Mesendoderm (in vitro differentiated cells): ENCODE measurements around the gene BACE1.
A peak's percentile ranks its signal among the peaks of the same experiment; 100 is the strongest.
"Not testable (repeated sequence)": the region's sequence is repeated elsewhere in the genome, so short reads cannot be mapped to it uniquely, and the experiment has no call there.

Experiments used
- DNase-seq: peaks from one replicate; pipeline ENCODE4 v3.0.0; 2013
- H2AK5ac ChIP-seq: 2 replicates; pipeline ENCODE4 v1.6.1; 2013; ENCODE audit warnings: low read length, inconsistent platforms
- H2BK120ac ChIP-seq: 2 replicates; pipeline ENCODE4 v1.6.1; 2013; ENCODE audit warnings: low read depth, mild to moderate bottlenecking, low read length, moderate library complexity, mixed read lengths
- H2BK15ac ChIP-seq: replicated peaks from 2 replicates; pipeline ENCODE4 v1.6.1; 2013; ENCODE audit warnings: low read depth, mild to moderate bottlenecking, moderate library complexity
- H2BK5ac ChIP-seq: 2 replicates; pipeline ENCODE4 v1.6.1; 2013; ENCODE audit warnings: low read length, inconsistent platforms
- H3K18ac ChIP-seq: 2 replicates; pipeline ENCODE4 v1.6.1; 2013; ENCODE audit warnings: mild to moderate bottlenecking, low read length, mixed read lengths
- H3K23ac ChIP-seq: one replicate; pipeline ENCODE4 v1.6.1; 2013; ENCODE audit warnings: low read length
- H3K27ac ChIP-seq: 2 replicates; pipeline ENCODE4 v1.5.1; 2013; ENCODE audit warnings: low read depth, mild to moderate bottlenecking, inconsistent platforms, low read length, moderate library complexity
- H3K27me3 ChIP-seq: 2 replicates; pipeline ENCODE4 v1.6.1; 2013; ENCODE audit warnings: low read length, control low read depth, mild to moderate bottlenecking, inconsistent platforms; ENCODE audit not compliant: insufficient read depth, poor library complexity
- H3K36me3 ChIP-seq: 2 replicates; pipeline ENCODE4 v1.6.1; 2013; ENCODE audit warnings: low read length, inconsistent platforms; ENCODE audit not compliant: control insufficient read depth, insufficient read depth
- H3K4ac ChIP-seq: one replicate; pipeline ENCODE4 v1.6.1; 2013; ENCODE audit warnings: low read depth, mild to moderate bottlenecking, low read length, moderate library complexity
- H3K4me1 ChIP-seq: 2 replicates; pipeline ENCODE4 v1.6.1; 2013; ENCODE audit warnings: low read depth, low read length, inconsistent platforms; ENCODE audit not compliant: control insufficient read depth
- H3K4me2 ChIP-seq: 2 replicates; pipeline ENCODE4 v1.6.1; 2013; ENCODE audit warnings: low read length
- H3K4me3 ChIP-seq: 2 replicates; pipeline ENCODE4 v1.5.1; 2013; ENCODE audit warnings: mild to moderate bottlenecking, low read length
- H3K56ac ChIP-seq: one replicate; pipeline ENCODE4 v1.6.1; 2013; ENCODE audit warnings: low read length
- H3K79me1 ChIP-seq: 2 replicates; pipeline ENCODE4 v1.6.1; 2013; ENCODE audit warnings: low read length, inconsistent platforms
- H3K79me2 ChIP-seq: 2 replicates; pipeline ENCODE4 v1.6.1; 2013; ENCODE audit warnings: mild to moderate bottlenecking, low read length; ENCODE audit not compliant: control insufficient read depth, insufficient read depth
- H3K9ac ChIP-seq: 2 replicates; pipeline ENCODE4 v1.6.1; 2013; ENCODE audit warnings: low read length, inconsistent platforms
- H4K5ac ChIP-seq: one replicate; pipeline ENCODE4 v1.6.1; 2013; ENCODE audit warnings: low read length
- H4K8ac ChIP-seq: one replicate; pipeline ENCODE4 v1.6.1; 2013; ENCODE audit warnings: low read depth, mild to moderate bottlenecking, control low read depth, low read length, moderate library complexity
- WGBS: extraction: QIAGEN DNeasy Blood & Tissue Kit; methylation state at CpG from one replicate; pipeline ENCODE4 v1.1.7; 2013; ENCODE audit warnings: low lambda C conversion rate, missing lambda C conversion rate; ENCODE audit not compliant: insufficient coverage; ENCODE audit errors: extremely low coverage; 5-methylcytosine and 5-hydroxymethylcytosine counted together

Gene BACE1

GRCh38 chr11:117272175-117272574, 43.9 kb downstream of the BACE1 start:
- H3K4me2 ChIP-seq, H2AK5ac ChIP-seq, H4K8ac ChIP-seq, H3K23ac ChIP-seq, H3K79me1 ChIP-seq, H3K79me2 ChIP-seq, H4K5ac ChIP-seq, H3K27me3 ChIP-seq, H3K9ac ChIP-seq, DNase-seq, H3K36me3 ChIP-seq, H2BK15ac ChIP-seq, H2BK5ac ChIP-seq, H2BK120ac ChIP-seq, H3K18ac ChIP-seq, H3K27ac ChIP-seq, H3K4me3 ChIP-seq: not testable (repeated sequence)
- Histone ChIP-seq H3K4me1 (peaks cover 11% of the 10 kb centered on the region), H3K4ac (peak overlapping the region; percentile 43), H3K56ac (peak overlapping the region; percentile 2)
- no CpG with 5 or more reads among the region's 5 CpGs for WGBS

GRCh38 chr11:117271208-117271607, 44.8 kb downstream of the BACE1 start:
- peak; percentile 42 for DNase-seq
- Histone ChIP-seq H3K56ac (peak overlapping the region; percentile 80), H2BK5ac (peak overlapping the region; percentile 30), H3K18ac (peak overlapping the region; percentile 88), H3K4me3 (no peak overlapping the region), H2AK5ac (no peak overlapping the region), H3K23ac (no peak overlapping the region), H4K8ac (no peak overlapping the region), H3K27me3 (no peaks in the 10 kb centered on the region), H4K5ac (no peak overlapping the region), H3K79me1 (no peaks in the 10 kb centered on the region), H3K4me1 (peaks cover 12% of the 10 kb centered on the region), H3K9ac (no peak overlapping the region), H2BK120ac (no peak overlapping the region), H3K79me2 (no peaks in the 10 kb centered on the region), H3K27ac (no peak overlapping the region), H3K4me2 (no peak overlapping the region), H3K4ac (peak overlapping the region; percentile 41), H2BK15ac (no peak overlapping the region), H3K36me3 (no peaks in the 10 kb centered on the region)
- no CpG with 5 or more reads among the region's 4 CpGs for WGBS

GRCh38 chr11:117269856-117270255, 46.2 kb downstream of the BACE1 start:
- Histone ChIP-seq H3K27ac (peak overlapping the region; percentile 79), H3K18ac (peak overlapping the region; percentile 96), H3K56ac (no peak overlapping the region), H3K27me3 (no peaks in the 10 kb centered on the region), H3K23ac (no peak overlapping the region), H3K9ac (no peak overlapping the region), H3K79me1 (no peaks in the 10 kb centered on the region), H2BK5ac (no peak overlapping the region), H3K36me3 (no peaks in the 10 kb centered on the region), H3K4ac (peak overlapping the region; percentile 95), H4K5ac (no peak overlapping the region), H3K4me3 (no peak overlapping the region), H3K4me2 (no peak overlapping the region), H3K79me2 (no peaks in the 10 kb centered on the region), H2BK120ac (no peak overlapping the region), H3K4me1 (peaks cover 12% of the 10 kb centered on the region), H4K8ac (no peak overlapping the region), H2AK5ac (no peak overlapping the region), H2BK15ac (no peak overlapping the region)
- no CpG with 5 or more reads among the region's 2 CpGs for WGBS
- DNase-seq: peak; percentile 95

- Histone ChIP-seq H3K4me1 (peaks cover 10% of the 10 kb centered on the region), H3K56ac (no peak overlapping the region), H3K4me3 (no peak overlapping the region), H3K79me1 (no peaks in the 10 kb centered on the region), H3K36me3 (peaks cover 1% of the 10 kb centered on the region), H2BK120ac (no peak overlapping the region), H4K5ac (no peak overlapping the region), H3K23ac (no peak overlapping the region), H3K4me2 (no peak overlapping the region), H3K27me3 (no peaks in the 10 kb centered on the region), H3K9ac (no peak overlapping the region), H3K4ac (no peak overlapping the region), H2BK15ac (no peak overlapping the region), H2AK5ac (no peak overlapping the region), H2BK5ac (no peak overlapping the region), H3K79me2 (no peaks in the 10 kb centered on the region), H3K18ac (no peak overlapping the region), H4K8ac (no peak overlapping the region), H3K27ac (no peak overlapping the region)
- no CpG with 5 or more reads among the region's 2 CpGs for WGBS
- DNase-seq: peak; percentile 62
Measured at GRCh38 chr11:117265745-117266144, 50.3 kb downstream of the BACE1 start.

GRCh38 chr11:117264624-117265323, 51.3 kb downstream of the BACE1 start:
- not testable (repeated sequence) for H3K4me3 ChIP-seq, H3K27me3 ChIP-seq, H3K4me2 ChIP-seq, H3K4ac ChIP-seq, H3K9ac ChIP-seq, H2BK120ac ChIP-seq, H2BK15ac ChIP-seq, H3K36me3 ChIP-seq, H2AK5ac ChIP-seq, H3K79me1 ChIP-seq, H2BK5ac ChIP-seq, DNase-seq, H3K18ac ChIP-seq, H4K8ac ChIP-seq, H3K56ac ChIP-seq, H3K79me2 ChIP-seq, H3K27ac ChIP-seq, H4K5ac ChIP-seq, H3K23ac ChIP-seq
- no CpG with 5 or more reads among the region's 7 CpGs for WGBS
- H3K4me1 ChIP-seq: peaks cover 10% of the 10 kb centered on the region

- no peak overlapping the region for H4K5ac ChIP-seq
- no peak for DNase-seq
- no peak overlapping the region for H2AK5ac ChIP-seq
- no peak overlapping the region for H2BK120ac ChIP-seq
- H2BK15ac ChIP-seq: no peak overlapping the region
- no peak overlapping the region for H3K23ac ChIP-seq
- H3K18ac ChIP-seq: no peak overlapping the region
- no peak overlapping the region for H3K27ac ChIP-seq
- no peak overlapping the region for H3K9ac ChIP-seq
- peaks cover 2% of the 10 kb centered on the region for H3K36me3 ChIP-seq
- no peak overlapping the region for H3K56ac ChIP-seq
- H3K4me3 ChIP-seq: no peak overlapping the region
- H3K4ac ChIP-seq: no peak overlapping the region
- no peaks in the 10 kb centered on the region for H3K79me2 ChIP-seq
- H2BK5ac ChIP-seq: no peak overlapping the region
- H3K79me1 ChIP-seq: no peaks in the 10 kb centered on the region
- no peak overlapping the region for H4K8ac ChIP-seq
- H3K4me1 ChIP-seq: no peaks in the 10 kb centered on the region
- no peaks in the 10 kb centered on the region for H3K27me3 ChIP-seq
- H3K4me2 ChIP-seq: no peak overlapping the region
- WGBS: no CpG with 5 or more reads among the region's 1 CpG
Measured at GRCh38 chr11:117259417-117259816, 56.6 kb downstream of the BACE1 start.
